Activated CD8-positive, alpha-beta memory T cell treated with anti-CD3 and anti-CD28 coated beads for 24 hours (primary cell): Measurements from ENCODE around the gene RNF183.
"Not testable (repeated sequence)": the region's sequence is repeated elsewhere in the genome, so short reads cannot be mapped to it uniquely, and the experiment has no call there.

Source experiments
- DNase-seq: peaks from one replicate; pipeline ENCODE4 v3.0.0-alpha.2; 2020

The RNF183 gene

DNA sequence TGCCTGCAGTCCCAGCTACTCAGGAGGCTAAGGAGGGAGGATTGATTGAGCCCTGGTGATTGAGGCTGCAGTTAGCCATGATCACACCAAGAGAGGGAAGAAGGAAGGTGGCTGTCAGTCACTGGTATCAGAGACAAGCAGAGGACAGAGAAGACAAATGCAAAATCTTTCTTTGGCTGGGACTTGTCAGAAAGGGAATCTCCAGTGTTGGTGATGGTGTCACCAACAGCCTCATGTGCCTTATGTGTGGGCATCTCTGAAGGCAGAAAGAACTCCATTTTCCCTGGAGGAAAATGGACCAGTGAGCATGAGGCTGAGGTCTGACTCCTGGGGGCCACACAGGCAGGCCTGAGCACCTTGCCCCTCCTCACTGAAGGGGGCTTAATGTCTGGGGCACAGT is 12.1 kb upstream of the RNF183 start:
- DNase-seq: no peak

GRCh38 chr9:113313261-113313660 is 10.1 kb upstream of the RNF183 start:
- DNase-seq: no peak

DNA sequence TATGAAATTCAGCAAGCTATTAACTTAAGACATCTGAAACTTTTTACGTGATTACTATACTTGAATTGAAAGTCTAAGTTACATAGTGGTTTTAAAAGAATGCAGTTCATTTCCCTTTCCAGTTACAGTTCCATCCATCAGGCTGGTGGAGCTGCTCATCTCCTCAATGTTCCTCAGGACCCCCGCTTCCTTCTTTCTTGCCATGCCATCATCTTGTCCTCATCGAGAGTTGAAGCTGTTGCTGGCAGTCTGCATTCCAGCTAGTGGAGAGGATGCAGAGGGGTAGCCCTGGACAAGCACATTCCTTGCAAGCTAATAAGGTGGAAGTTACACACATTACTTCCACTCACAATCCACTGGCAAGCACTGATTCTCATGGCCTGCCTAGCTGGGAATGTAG is 8.8 kb upstream of the RNF183 start:
- DNase-seq: no peak

DNA sequence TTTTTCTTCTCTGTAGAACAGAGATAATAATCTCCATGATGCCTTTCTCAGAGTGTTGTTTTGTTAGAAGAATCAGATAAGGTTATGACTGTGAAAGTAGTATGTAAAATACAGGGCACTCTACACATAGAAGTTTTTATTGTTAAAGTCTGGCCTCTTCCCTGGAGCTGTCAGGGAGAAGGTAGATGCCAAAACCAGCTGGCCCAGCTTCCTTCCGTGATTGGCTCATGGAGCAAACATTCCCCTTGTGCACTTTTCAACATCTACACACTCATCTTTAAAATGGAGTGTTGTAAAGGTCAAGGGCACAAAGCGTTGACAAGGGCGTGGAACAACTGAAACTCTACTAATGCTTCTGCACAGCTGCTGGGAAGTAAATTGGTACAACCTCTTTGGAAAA is 7.4 kb upstream of the RNF183 start:
- DNase-seq: no peak

DNA sequence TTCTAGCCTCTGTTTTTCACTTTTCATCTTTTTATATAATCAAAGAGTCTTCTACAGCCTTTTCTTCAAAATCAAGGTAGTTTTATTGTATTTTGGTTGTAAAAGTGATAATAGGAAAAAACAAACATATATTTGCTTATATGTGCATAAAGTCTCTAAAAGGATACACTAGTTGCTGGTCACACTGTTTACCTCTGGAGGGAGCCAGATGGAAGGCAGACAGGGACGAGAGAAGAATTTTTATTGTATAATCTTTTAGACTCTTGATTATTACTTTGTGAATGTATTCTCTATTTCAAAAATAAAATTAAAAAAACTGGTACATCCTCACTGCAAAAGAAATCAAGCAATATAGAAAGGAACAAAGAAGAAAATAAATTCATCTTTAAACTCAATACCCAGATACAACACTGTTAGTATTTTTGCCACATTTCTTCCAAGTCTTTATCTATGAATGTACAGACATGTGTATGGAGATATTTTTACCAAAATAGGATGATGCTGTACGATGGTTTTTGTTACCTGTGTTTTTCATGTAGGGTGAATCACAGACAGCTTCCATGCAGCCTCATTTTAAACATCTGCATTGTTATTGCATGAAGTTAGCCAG is 6.1 kb upstream of the RNF183 start:
- no peak for DNase-seq

DNA sequence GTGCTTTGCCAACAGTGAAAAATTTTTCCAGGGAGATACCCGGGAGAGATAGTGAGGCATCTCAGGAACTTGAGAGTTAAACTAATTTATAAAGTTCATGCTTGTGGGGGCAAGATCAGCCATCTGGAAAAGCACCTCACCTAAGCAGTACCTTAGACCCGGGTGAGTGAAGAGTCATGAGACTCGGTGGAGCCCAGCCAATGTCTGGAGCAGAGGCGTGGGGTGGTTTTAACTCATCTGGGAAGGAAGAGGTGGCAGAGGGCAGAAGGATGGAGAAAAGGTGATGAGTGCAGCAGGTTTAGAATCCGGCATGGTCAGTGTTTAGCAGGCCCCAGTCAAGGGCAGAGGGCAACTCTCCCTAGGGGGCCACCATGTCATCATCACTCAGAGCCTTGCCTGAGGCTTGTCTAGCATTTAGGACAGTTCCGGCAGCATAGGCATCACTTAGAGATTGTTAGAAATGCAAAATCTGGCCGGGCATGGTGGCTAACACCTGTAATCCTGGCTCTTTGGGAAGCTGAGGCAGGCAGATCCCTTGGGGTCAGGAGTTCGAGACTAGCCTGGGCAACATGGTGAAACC is 4.3 kb upstream of the RNF183 start:
- no peak for DNase-seq

- no peak for DNase-seq
Observed at GRCh38 chr9:113306566-113306965, 3.4 kb upstream of the RNF183 start.

GRCh38 chr9:113301548-113301947 is 1.6 kb downstream of the RNF183 start:
- DNase-seq: no peak

- no peak for DNase-seq
Observed at GRCh38 chr9:113299800-113300292, 3.3 kb downstream of the RNF183 start.

- DNase-seq: no peak
Observed at GRCh38 chr9:113298924-113299770, 4.0 kb downstream of the RNF183 start.

DNA sequence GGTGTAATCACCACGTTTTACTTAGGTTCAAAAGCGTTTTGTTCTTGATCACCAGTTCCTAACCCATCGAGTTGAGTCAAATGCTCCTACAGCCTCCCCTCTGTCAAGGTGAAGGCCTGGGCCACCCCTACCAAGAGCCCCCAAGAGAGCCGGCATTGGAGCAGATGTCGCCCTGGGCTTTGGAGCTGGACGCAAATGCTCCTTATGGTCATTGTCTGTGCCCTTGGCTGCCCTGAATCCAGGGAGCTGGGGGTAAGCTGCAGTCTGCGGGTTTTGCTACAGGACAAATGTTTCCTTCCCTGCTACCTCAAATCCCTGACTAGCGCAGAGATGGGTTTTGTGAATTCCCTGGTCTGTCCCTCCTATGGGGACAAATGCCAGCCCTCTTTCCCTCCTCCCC is 4.9 kb downstream of the RNF183 start:
- no peak for DNase-seq

- no peak for DNase-seq
Observed at GRCh38 chr9:113296796-113297558, 6.2 kb downstream of the RNF183 start.

- DNase-seq: not testable (repeated sequence)
Observed at GRCh38 chr9:113296247-113296646, 6.9 kb downstream of the RNF183 start.

DNA sequence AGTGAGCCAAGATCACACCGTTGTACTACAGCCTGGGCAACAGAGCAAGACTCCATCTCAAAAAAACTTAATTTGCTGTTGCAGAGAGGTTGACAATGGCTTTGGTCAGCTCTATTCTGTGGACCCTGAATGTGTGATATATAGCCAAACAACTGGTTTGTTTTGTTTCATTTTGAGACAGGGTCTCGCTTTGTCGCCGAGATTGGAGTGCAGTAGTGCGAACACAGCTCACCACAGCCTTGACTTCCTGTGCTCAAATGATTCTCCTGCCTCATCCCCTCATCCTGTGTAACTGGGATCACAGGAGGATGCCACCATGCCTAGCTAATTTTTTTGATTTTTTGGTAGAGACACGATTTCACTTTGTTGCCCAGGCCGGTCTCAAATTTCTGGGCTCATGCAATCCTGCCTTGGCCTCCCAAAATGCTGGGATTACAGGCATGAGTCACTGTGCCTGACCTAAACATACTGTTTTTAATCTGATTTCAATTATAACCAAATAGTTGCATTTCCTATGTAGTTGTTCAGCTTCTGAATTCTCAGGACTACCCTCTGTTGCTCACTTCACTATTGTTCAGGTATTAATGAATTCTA is 9.8 kb downstream of the RNF183 start:
- DNase-seq: no peak

DNA sequence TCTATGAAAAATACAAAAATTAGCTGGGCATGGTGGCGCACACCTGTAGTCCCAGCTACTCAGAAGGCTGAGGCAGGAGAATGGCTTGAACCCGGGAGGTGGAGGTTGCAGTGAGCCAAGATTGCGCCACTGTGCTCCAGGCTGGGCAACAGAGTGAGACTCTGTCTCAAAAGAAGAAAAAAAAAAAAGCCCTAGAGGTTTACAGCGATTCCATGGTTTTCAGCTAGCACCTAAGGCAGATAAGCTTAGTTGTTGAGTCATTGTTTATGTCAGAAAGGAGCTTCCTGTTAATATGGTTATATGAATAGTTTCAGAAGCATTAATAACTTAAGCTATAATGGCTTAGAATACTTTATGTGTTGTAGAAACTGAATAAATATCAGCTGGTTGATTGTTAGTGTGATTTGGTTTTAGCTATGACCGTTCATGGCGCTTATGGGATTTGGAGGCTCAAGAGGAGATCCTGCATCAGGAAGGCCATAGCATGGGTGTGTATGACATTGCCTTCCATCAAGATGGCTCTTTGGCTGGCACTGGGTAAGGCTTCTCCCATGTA is 13.0 kb downstream of the RNF183 start:
- no peak for DNase-seq

GRCh38 chr9:113289091-113289490 is 14.1 kb downstream of the RNF183 start:
- DNase-seq: no peak

GRCh38 chr9:113281356-113281755 is 21.8 kb downstream of the RNF183 start:
- DNase-seq: no peak

GRCh38 chr9:113278840-113279239 is 24.3 kb downstream of the RNF183 start:
- no peak for DNase-seq

DNA sequence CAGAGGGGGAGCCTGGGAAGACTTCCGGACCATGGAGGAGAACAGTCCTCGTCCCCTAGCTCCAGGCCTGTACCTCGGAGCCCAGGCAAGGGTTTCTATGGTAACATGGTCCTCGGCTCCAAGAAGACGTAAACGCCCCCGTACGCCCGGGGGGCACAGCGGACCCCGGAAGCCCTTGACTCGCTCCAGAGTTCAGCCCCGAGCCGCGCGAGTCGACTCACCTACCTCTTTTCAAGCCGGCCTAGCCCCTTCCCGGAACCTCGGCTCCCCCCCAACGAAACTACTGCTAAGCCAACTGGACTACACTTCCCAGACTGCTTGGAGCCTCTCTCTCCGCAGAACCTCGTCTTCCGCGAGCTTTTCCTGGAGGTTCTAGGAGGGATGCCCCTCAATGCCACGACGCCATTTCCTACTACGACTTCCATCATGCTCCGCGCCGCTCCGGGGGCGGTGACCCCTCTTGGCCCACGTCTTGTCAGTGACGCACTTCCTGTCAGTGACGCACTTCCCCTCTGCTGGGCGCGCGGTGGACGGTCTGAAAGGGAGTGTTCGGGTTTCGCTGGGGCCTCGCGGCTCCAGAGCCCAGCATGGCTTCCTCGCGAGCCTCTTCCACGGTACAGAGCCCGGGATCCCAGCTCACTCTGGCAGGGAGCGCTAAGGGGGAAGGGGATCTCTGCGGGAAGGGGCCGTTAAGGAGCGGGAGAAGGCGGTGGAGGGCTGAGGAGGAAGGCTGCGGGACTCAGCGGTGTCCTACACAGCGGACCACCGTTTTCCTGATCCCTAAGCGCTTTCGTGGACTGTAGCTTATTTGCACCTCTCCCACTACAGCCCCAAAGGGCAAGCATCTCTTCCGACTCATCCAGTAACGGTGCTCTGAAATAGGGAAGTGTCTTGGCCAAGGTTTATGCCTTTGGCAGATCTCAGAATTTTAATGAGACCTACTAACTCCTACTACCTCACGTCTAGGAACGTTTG is 27.7 kb downstream of the RNF183 start, which contains the start of the genes CDC26 and PRPF4:
Gene CDC26 (minus strand): TSS at position 416 of the 975 bp plus-strand sequence. CDS start 3,065 bp downstream, outside the sequence.
Gene PRPF4 (plus strand): TSS at position 502 of the 975 bp plus-strand sequence. CDS start 86 bp downstream, at position 588.
- peak; percentile 95 for DNase-seq

GRCh38 chr9:113274474-113275156 is 28.6 kb downstream of the RNF183 start:
- no peak for DNase-seq
